Epithelial cell of proximal tubule (primary cell): ENCODE measurements around the gene FBXO34. TPM values are rescaled to one million over a fixed set of nuclear protein-coding genes. Genes with fewer than 3 reads are reported as not detected.
A peak's percentile ranks its signal among the peaks of the same experiment; 100 is the strongest.

Source experiments
- DNase-seq: peaks from one replicate; pipeline ENCODE4 v3.0.0-alpha.2; 2011; ENCODE audit warnings: low read depth
- H3K4me3 ChIP-seq: 2 replicates; pipeline ENCODE4 v1.5.1; 2011; ENCODE audit warnings: low read depth, mild to moderate bottlenecking, low read length
- total RNA-seq: library from RNA; depleted of rRNA; stranded (reverse); fragments of >200 nt; gene quantifications from 2 replicates; pipeline ENCODE4 v1.2.3, GENCODE V29; 2015
- TF ChIP-seq, protein P1 (sequence below): conservative IDR thresholded peaks from 2 replicates; pipeline ENCODE4 v1.5.1; 2012; ENCODE audit warnings: low read depth, mild to moderate bottlenecking, low read length

The FBXO34 gene
- total RNA-seq, 1 donor from 2014 or later, result 21.3 TPM

DNA sequence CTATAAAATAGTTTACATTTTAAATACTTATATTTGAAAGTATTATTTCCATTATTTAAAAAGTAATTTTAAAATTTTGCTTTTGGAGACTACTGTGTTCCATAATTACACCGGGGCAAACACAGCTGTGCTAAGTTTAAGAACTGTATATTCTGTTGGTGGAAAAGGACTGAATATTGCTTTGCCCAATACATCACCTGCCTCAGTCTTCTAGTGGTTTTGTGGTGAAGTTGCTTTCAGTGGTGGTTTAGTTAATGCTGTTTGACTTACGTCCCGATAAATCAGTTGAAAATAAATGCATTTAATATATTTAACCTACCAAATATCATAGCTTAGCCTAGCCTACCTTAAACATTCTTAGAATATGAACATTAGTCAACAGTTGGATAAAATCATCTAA, 23.4 kb downstream of the FBXO34 start:
- TF ChIP-seq, protein P1, sequence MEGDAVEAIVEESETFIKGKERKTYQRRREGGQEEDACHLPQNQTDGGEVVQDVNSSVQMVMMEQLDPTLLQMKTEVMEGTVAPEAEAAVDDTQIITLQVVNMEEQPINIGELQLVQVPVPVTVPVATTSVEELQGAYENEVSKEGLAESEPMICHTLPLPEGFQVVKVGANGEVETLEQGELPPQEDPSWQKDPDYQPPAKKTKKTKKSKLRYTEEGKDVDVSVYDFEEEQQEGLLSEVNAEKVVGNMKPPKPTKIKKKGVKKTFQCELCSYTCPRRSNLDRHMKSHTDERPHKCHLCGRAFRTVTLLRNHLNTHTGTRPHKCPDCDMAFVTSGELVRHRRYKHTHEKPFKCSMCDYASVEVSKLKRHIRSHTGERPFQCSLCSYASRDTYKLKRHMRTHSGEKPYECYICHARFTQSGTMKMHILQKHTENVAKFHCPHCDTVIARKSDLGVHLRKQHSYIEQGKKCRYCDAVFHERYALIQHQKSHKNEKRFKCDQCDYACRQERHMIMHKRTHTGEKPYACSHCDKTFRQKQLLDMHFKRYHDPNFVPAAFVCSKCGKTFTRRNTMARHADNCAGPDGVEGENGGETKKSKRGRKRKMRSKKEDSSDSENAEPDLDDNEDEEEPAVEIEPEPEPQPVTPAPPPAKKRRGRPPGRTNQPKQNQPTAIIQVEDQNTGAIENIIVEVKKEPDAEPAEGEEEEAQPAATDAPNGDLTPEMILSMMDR, result no peak
- H3K4me3 ChIP-seq, result no peak overlapping the region
- no peak for DNase-seq

DNA sequence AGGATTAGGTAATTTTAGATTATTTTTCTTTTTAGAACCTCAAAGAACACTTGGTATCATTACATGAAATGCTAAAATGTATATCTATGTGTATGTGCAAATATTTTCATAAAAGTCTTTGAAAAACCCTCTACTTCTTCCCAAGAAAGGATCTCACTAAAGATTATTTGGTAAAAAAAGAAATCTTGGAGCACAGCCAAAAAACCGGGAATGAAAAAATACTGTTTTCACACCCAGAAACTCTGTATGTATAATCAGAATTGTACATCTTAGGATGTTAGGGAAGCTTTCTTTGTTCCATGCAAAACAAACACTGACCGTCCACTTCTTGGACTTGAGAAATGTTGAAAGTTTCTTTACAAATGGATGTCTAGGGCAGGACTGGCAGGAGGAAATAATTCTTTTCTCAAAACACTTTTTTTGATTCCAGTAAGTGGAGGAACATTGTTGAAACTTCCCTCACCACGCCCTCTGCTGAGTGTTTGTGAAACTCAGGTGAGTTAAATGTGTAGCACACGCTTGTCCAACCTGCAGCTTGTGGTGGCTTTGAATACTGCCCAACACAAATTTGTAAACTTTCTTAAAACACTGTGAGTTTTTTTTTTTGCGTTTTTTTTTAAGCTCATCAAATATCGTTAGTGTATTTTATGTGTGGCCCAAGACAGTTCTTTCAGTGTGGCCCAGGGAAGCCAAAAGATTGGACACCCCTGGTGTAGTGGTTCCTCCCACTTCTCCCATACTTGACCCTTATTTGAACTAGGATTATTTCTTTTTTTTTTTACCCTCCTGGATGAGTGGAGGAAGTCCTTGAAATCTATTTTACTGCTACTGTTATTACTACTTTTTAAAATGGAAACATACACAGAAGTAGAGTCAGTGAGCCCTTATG, 26.6 kb downstream of the FBXO34 start:
- TF ChIP-seq, protein P1, result peak; percentile 37
- no peak overlapping the region for H3K4me3 ChIP-seq
- DNase-seq, result no peak

DNA sequence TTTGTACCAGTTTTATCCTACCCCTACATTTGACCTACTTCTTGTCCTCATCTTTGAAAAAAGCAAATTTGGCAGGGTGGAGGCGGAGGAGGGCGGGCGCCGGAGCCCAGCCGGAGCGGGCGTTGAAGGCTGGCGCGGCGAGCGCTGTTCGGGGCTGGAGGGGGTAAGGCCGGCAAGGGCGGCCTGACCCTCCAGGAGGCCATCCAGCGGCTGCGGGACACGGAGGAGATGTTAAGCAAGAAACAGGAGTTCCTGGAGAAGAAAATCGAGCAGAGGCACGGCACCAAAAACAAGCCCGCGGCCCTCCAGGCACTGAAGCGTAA, 27.2 kb downstream of the FBXO34 start:
- H3K4me3 ChIP-seq, result no peak overlapping the region
- DNase-seq, result no peak
- TF ChIP-seq, protein P1, result no peak

DNA sequence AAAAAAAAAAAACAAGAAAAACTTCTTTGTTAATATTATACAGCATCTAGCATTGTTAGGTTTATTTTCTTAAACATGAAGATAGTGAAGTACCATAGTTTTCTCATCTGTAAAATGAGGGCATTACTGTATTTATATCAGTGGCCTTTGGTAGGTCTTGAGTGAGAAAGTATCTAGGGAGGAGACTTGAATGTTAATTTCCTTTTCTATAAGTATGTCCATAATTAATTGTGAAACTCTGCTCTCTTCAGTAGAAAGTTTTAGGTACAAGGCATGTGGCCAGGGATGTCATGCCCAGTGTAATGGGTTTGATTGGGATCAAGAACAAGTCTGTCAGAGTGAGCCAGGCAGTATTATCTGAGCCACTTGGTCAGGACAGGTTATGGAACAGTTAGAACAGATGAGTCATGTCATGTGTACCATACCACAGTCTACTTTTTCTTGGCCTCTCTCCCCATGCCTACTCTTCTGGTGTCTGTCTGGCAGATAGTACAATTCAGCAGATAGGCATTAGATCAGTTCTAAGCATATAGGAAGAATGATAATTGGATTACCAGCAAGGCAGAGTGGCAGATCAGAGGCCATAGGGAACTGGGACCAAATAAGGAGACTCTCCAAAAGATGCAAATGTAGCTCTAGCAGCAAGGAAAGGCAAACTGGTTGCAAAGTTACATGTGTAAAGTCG, 30.4 kb downstream of the FBXO34 start:
- TF ChIP-seq, protein P1, result no peak
- H3K4me3 ChIP-seq, result no peak overlapping the region
- DNase-seq, result peak; percentile 51

DNA sequence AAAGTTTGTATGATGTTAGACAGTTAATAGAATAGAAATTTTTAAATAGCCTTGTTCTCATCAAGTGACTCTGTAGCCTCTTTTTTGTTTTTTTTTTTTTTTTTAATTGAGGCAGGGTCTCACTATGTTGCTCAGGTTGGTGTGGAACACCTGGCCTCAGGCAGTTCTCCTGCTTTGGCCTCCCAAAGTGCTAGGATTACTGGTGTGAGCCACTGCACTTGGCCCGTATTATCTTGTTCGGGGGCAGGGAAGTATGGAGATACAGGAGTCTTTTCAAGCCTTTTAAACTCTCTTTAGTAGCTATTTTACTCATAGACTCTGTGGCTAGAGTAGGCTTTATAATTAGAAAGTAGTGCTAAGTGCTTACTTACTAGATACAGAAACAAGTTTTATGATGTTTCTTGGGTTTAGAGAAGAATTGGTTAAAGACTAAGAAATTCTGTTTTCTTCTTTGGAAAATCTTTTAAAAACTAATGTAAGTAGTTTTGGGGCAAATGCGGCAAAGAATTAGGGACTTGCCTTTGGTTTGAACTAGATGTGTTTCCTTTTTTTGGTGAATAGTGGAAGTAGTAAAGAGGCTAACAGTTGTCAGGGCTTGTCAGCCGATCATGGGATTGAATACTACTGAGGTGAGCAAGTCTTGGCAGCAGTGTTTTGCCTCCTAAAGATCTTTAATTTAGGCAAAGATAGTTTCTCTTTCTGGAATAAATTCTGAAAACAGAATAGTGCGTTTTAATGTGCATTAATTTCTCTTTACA, 31.3 kb downstream of the FBXO34 start:
- DNase-seq, result no peak
- no peak overlapping the region for H3K4me3 ChIP-seq
- TF ChIP-seq, protein P1, result no peak

DNA sequence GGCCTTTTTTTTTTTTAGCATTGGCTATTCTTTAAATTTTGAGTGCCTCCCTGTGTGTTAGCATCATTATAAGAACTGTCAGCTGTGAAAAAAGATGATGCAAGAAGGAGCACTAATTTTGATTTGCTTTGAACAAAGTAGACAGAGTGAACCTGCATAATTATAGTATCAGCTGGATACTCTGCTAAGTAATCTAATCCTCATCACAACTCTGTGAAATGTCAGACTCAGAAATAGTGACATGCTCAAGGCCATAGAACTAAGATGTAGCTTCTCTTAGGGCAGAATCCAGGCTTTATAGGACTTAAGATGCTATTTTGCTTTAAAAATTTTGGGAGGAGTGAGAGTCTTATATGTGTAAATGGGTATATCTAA, 31.9 kb downstream of the FBXO34 start:
- no peak for DNase-seq
- TF ChIP-seq, protein P1, result no peak
- H3K4me3 ChIP-seq, result no peak overlapping the region
